Peyer's patch (tissue), 4 donors: Measurements from ENCODE around the gene FTCDNL1. TPM values are rescaled to one million over a fixed set of nuclear protein-coding genes. Genes with fewer than 3 reads are reported as not detected.

Experiments
- DNase-seq, 3 donors: peaks; one replicate each; pipeline ENCODE4 v3.0.0-alpha.2; 2017 to 2019
- H3K27ac ChIP-seq, 4 donors: fragments of 200-600 bp; sonication (generic); one replicate each; pipeline ENCODE4 v1.5.1; 2016 to 2019
- H3K27me3 ChIP-seq, 2 donors: fragments of 200-600 bp; sonication (generic); one replicate each; pipeline ENCODE4 v1.5.1; 2019
- H3K36me3 ChIP-seq, 3 donors: fragments of 200-600 bp; sonication (generic); one replicate each; pipeline ENCODE4 v1.5.1; 2016 to 2019
- H3K4me1 ChIP-seq, 4 donors: fragments of 200-600 bp; sonication (generic); one replicate each; pipeline ENCODE4 v1.5.1; 2016 to 2019
- H3K4me3 ChIP-seq, 4 donors: fragments of 200-600 bp; sonication (generic); 1 replicate in 3 of 4; 2 replicates in 1 of 4; pipeline ENCODE4 v1.5.1; 2016 to 2019; ENCODE audit warnings: mild to moderate bottlenecking in 1 of 4
- H3K9me3 ChIP-seq, 4 donors: fragments of 200-600 bp; sonication (generic); one replicate each; pipeline ENCODE4 v1.5.1; 2016 to 2019; ENCODE audit warnings: mild to moderate bottlenecking in 1 of 4
- POLR2A ChIP-seq, 2 donors: fragments of 450-650 bp; IDR thresholded peaks; one replicate each; pipeline ENCODE4 v1.5.1; 2017; ENCODE audit warnings: antibody characterized with exemption in 2 of 2, mild to moderate bottlenecking in 2 of 2, moderate library complexity in 2 of 2
- total RNA-seq, 4 donors: library from RNA; depleted of rRNA; stranded (reverse); fragments of >200 nt; gene quantifications; one replicate each; pipeline ENCODE4 v1.1.0, GENCODE V29; 2016
- TF ChIP-seq, protein P1 (sequence below), 6 experiments: fragments of 450-650 bp in 4 of 6; fragments of 200-600 bp in 2 of 6; sonication (generic) in 1 of 6; IDR thresholded peaks; one replicate each; pipeline ENCODE4 v1.5.1; 2017 to 2019; ENCODE audit warnings: antibody characterized with exemption in 6 of 6, mild to moderate bottlenecking in 3 of 6, moderate library complexity in 1 of 6

FTCDNL1 gene
- total RNA-seq, 4 donors from 2014 or later, result 1.4 to 1.9 (median 1.7) TPM; not detected in 1

GRCh38 chr2:199775267-199775666 lies 75.7 kb downstream of the FTCDNL1 start:
- Histone ChIP-seq H3K27ac (no peak overlapping the region), H3K4me3 (no peak overlapping the region), H3K9me3 (no peaks in the 10 kb centered on the region), H3K4me1 (no peaks in the 10 kb centered on the region), H3K27me3 (no peaks in the 10 kb centered on the region), H3K36me3 (no peaks in the 10 kb centered on the region)
- DNase-seq, result no peak
- TF ChIP-seq, protein P1, sequence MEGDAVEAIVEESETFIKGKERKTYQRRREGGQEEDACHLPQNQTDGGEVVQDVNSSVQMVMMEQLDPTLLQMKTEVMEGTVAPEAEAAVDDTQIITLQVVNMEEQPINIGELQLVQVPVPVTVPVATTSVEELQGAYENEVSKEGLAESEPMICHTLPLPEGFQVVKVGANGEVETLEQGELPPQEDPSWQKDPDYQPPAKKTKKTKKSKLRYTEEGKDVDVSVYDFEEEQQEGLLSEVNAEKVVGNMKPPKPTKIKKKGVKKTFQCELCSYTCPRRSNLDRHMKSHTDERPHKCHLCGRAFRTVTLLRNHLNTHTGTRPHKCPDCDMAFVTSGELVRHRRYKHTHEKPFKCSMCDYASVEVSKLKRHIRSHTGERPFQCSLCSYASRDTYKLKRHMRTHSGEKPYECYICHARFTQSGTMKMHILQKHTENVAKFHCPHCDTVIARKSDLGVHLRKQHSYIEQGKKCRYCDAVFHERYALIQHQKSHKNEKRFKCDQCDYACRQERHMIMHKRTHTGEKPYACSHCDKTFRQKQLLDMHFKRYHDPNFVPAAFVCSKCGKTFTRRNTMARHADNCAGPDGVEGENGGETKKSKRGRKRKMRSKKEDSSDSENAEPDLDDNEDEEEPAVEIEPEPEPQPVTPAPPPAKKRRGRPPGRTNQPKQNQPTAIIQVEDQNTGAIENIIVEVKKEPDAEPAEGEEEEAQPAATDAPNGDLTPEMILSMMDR (IDR thresholded peaks at IDR 0.05), result no peak
- no peak for TF ChIP-seq POLR2A (IDR thresholded peaks at IDR 0.05)

DNA sequence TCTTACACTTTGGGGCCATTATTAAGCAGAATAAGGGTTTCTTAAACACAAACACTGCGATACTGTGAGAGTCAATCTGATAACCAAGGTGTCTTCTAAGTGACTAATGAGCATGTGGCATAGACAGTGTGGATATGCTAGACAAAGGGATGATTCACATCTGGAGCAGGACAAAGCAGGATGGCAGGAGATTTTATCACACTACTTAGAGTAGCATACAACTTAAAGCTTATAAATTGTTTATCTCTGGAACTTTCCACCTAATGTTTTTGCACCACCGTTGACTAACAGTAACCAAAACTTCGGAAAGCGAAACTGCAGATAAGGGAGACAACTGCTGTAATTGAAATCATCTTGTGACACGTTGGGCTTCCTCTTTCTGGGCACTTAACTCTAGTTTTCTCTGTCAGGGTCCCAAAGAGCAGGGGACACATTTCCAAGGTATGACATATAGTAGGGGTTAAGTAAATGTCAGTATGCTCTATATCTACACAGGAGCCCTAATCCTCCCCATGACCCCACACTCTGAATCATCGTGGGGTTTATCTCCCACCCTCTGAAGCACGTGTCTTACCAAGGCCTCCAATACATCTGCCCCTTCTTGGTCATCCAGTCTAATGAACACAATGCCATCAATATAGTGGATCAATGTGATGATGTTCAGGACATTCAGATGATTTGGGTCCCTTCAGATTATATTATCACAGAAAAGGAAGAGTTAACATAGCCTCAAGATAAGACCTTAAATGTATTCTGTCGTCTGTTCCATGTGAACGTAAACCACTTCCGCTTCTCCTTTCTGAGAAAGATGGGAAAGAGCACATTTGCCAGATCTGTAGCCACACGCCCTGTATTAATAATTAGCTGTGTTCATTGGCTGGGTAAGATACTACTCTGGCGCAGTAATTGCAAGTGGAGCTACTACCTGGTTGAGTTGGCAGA lies 78.7 kb downstream of the FTCDNL1 start:
- no peak for DNase-seq
- no peaks in the 10 kb centered on the region for H3K9me3 ChIP-seq
- TF ChIP-seq, protein P1 (IDR thresholded peaks at IDR 0.05), result no peak
- TF ChIP-seq POLR2A (IDR thresholded peaks at IDR 0.05), result no peak
- no peaks in the 10 kb centered on the region for H3K36me3 ChIP-seq
- H3K4me1 ChIP-seq, result no peaks in the 10 kb centered on the region
- H3K4me3 ChIP-seq, result no peak overlapping the region
- H3K27ac ChIP-seq, result no peak overlapping the region
- H3K27me3 ChIP-seq, result no peaks in the 10 kb centered on the region

DNA sequence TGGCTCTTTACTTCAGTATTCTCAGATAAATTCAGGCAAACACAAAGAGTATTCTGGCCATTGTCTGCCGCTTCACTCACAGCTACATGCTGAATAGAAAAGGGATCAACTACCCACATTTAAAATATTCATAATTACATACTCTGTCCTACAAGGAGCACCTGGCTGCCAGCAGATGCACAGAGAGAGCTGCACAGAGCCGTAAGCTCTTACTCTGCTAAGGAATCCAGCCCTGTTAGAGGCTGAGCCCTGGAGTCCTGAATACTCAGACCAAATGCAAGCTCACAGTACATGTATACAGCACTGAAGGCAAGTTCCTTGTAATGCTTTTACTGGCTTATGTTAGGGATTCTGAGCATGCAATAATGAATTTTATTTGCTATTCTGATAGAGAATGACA lies 80.3 kb downstream of the FTCDNL1 start:
- no peak for DNase-seq
- no peaks in the 10 kb centered on the region for H3K9me3 ChIP-seq
- H3K4me3 ChIP-seq, result no peak overlapping the region
- no peaks in the 10 kb centered on the region for H3K36me3 ChIP-seq
- TF ChIP-seq POLR2A (IDR thresholded peaks at IDR 0.05), result no peak
- TF ChIP-seq, protein P1 (IDR thresholded peaks at IDR 0.05), result no peak
- no peaks in the 10 kb centered on the region for H3K27me3 ChIP-seq
- no peaks in the 10 kb centered on the region for H3K4me1 ChIP-seq
- H3K27ac ChIP-seq, result no peak overlapping the region

DNA sequence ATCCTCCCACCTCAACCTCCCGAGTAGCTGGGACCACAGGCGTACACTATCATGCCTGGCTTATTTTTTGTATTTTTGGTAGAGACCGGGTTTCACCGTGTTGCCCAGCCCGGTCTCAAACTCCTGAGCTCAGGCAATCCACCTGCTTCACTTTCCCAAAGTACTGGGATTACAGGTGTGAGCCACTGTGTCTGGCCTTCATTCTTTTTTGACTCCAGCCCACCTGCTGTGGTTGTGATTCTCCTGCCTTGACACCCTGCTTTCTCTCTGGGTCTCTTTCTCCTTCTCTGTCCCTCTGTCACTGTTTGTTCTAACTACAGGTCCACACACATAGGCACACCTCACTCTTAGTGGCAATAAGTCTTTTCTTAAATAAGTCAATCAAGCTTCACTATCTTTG lies 85.3 kb downstream of the FTCDNL1 start:
- no peak overlapping the region for H3K4me3 ChIP-seq
- no peaks in the 10 kb centered on the region for H3K9me3 ChIP-seq
- H3K27ac ChIP-seq, result no peak overlapping the region
- no peak for TF ChIP-seq POLR2A (IDR thresholded peaks at IDR 0.05)
- TF ChIP-seq, protein P1 (IDR thresholded peaks at IDR 0.05), result no peak
- no peaks in the 10 kb centered on the region for H3K4me1 ChIP-seq
- DNase-seq, result no peak
- no peaks in the 10 kb centered on the region for H3K36me3 ChIP-seq
- no peaks in the 10 kb centered on the region for H3K27me3 ChIP-seq

- no peak for DNase-seq
- Histone ChIP-seq H3K9me3 (no peaks in the 10 kb centered on the region), H3K4me1 (no peaks in the 10 kb centered on the region), H3K27ac (no peak overlapping the region), H3K27me3 (no peaks in the 10 kb centered on the region), H3K36me3 (no peaks in the 10 kb centered on the region), H3K4me3 (no peak overlapping the region)
- no peak for TF ChIP-seq POLR2A (IDR thresholded peaks at IDR 0.05)
- TF ChIP-seq, protein P1 (IDR thresholded peaks at IDR 0.05), result no peak
Observed at GRCh38 chr2:199764273-199764800, 86.7 kb downstream of the FTCDNL1 start.
